HAP-1 (cell line): ENCODE results near the gene MCUB.

ENCODE experiments used
- DNase-seq, 2 experiments: peaks; one replicate each; pipeline ENCODE4 v3.0.0-alpha.2; 2016 to 2020; ENCODE audit warnings: low spot score in 2 of 2
- H3K27me3 ChIP-seq: fragments of 250-450 bp; sonication (Bioruptor Pico); 2 replicates; pipeline ENCODE4 v1.5.1; 2020; ENCODE audit warnings: low read depth, mild to moderate bottlenecking, moderate library complexity
- H3K36me3 ChIP-seq: fragments of 250-450 bp; sonication (Bioruptor Pico); replicated peaks from 2 replicates; pipeline ENCODE4 v1.5.1; 2020; ENCODE audit warnings: mild to moderate bottlenecking
- H3K4me1 ChIP-seq: fragments of 250-450 bp; sonication (Bioruptor Pico); 2 replicates; pipeline ENCODE4 v1.5.1; 2020; ENCODE audit warnings: mild to moderate bottlenecking
- H3K4me3 ChIP-seq: fragments of 250-450 bp; sonication (Bioruptor Pico); 2 replicates; pipeline ENCODE4 v1.5.1; 2020; ENCODE audit warnings: mild to moderate bottlenecking, moderate library complexity
- H3K9me3 ChIP-seq: fragments of 250-450 bp; sonication (Bioruptor Pico); 2 replicates; pipeline ENCODE4 v1.5.1; 2020; ENCODE audit warnings: mild to moderate bottlenecking, moderate library complexity
- in situ Hi-C: fragments of 300-500 bp; cut with MboI; formaldehyde crosslinking; loops from 3 replicates; pipeline ENCODE4 v1.14.3; 2020; ENCODE audit warnings: low sequenced_read_pairs, inconsistent platforms, mixed read lengths

The MCUB gene

DNA sequence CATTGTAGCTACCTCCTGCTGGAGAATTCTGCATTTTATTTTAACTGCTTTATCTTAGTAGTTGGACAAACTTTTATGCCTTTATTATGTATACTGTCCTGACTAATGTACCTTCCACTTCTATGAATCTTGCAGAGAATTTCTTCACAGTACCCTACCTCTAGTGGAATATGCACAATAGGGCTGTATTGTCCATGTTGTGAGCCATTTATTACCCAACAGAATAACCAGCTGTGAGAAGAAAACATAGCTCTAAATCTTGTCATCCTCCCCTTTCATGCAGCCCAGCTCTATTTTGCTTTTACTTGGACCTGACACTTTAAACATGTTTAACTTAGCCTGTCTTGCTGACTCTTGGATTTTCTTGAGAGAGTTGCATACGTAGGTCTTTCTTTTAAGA lies 56.2 kb downstream of the MCUB start:
- in situ Hi-C loops = no loop called here
- no peak overlapping the region for H3K4me3 ChIP-seq
- H3K4me1 ChIP-seq = peaks cover 9% of the 10 kb centered on the region
- DNase-seq = peak; percentile 13 to 31
- no peaks in the 10 kb centered on the region for H3K27me3 ChIP-seq
- H3K36me3 ChIP-seq = no peaks in the 10 kb centered on the region; the same call in 1 of the 2 replicates
- H3K9me3 ChIP-seq = peaks cover 4% of the 10 kb centered on the region; the same call in 1 of the 2 replicates

DNA sequence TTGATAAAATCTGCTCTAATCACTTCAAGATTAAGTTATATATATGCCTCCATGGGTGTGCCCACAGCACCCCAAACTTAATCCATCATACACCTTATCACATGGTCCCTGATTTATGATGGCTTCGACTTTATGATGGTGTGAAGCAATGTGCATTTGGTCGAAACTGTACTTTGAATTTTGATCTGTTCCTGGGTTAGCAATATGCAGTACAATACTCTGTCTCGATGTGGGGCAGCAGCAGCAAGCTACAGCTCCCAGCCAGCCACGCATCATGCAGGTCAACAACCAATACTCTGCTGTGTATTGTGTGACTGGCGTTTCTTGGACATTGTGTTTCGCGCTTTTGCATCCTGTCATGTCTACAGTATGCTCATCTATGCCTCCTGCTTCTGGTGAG lies 62.6 kb downstream of the MCUB start:
- Histone ChIP-seq H3K36me3 (no peaks in the 10 kb centered on the region; the same call in 1 of the 2 replicates), H3K4me3 (no peak overlapping the region), H3K4me1 (no peaks in the 10 kb centered on the region), H3K27me3 (no peaks in the 10 kb centered on the region), H3K9me3 (no peaks in the 10 kb centered on the region)
- DNase-seq = no peak
- in situ Hi-C loops = no loop called here

DNA sequence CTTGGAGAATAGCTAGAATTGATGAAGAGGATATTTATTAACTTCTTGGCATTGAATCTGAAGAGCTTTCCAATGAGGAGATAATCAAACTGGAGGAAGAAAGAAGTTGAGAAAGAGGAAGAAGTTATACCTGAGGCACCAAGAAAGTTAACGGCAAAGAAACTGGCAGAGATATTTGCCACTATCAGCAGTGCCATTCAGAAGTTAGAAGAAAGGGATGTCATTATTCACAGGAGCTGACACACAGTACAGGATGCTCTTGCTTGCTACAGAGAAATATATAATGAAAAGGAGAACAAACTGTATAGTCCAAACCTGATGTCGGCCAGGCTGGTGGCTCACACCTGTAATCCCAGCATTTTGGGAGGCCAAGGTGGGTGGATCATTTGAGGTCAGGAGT lies 64.5 kb downstream of the MCUB start:
- no peak for DNase-seq
- H3K9me3 ChIP-seq = no peaks in the 10 kb centered on the region
- H3K4me3 ChIP-seq = no peak overlapping the region
- H3K36me3 ChIP-seq = no peaks in the 10 kb centered on the region
- in situ Hi-C loops = no loop called here
- H3K4me1 ChIP-seq = no peaks in the 10 kb centered on the region; the same call in 1 of the 2 replicates
- H3K27me3 ChIP-seq = no peaks in the 10 kb centered on the region

DNA sequence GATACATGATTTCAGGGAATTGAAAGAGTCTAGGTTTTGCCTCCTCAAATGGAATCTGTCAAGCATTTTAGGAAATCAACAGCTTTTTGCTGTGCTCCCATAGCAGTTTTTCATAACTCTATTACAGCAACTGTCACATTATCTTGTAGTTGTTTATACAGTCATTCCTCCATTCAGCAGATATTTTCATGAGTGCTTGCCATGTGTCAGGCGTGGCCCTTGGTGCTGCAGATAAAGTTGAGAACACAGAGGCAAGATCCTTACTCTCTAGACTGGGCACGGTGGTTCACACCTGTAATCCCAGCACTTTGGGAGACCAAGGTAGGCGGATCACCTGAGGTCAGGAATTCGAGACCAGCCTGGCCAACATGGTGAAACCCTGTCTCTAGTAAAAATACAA lies 67.3 kb downstream of the MCUB start:
- no peaks in the 10 kb centered on the region for H3K27me3 ChIP-seq
- no peak for DNase-seq
- no peaks in the 10 kb centered on the region for H3K9me3 ChIP-seq
- peaks cover 7% of the 10 kb centered on the region for H3K4me1 ChIP-seq
- no peaks in the 10 kb centered on the region for H3K36me3 ChIP-seq
- no peak overlapping the region for H3K4me3 ChIP-seq
- in situ Hi-C loops = no loop called here

DNA sequence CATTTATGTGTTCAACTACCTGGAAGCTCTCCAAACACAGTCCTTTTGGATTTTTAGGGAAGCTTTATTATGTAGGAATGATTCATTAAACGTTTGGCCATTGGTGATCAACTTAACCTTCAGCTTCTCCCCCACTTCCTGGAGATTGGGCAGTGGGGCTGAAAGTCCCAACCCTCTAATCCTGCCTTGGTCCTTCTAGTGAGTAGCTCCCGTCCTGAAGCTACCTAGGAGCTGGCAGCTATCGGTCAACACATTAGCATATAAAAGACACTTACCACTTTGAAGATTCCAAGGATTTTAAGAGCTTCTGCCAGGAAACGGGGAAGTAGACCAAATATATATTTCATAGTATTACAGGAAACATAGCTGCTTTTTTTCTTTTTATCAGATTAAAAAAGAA lies 69.7 kb downstream of the MCUB start:
- peaks cover 7% of the 10 kb centered on the region for H3K4me1 ChIP-seq
- H3K36me3 ChIP-seq = no peaks in the 10 kb centered on the region
- in situ Hi-C loops = no loop called here
- H3K27me3 ChIP-seq = no peaks in the 10 kb centered on the region
- H3K4me3 ChIP-seq = no peak overlapping the region
- DNase-seq = peak; percentile 20 to 32
- no peaks in the 10 kb centered on the region for H3K9me3 ChIP-seq

DNA sequence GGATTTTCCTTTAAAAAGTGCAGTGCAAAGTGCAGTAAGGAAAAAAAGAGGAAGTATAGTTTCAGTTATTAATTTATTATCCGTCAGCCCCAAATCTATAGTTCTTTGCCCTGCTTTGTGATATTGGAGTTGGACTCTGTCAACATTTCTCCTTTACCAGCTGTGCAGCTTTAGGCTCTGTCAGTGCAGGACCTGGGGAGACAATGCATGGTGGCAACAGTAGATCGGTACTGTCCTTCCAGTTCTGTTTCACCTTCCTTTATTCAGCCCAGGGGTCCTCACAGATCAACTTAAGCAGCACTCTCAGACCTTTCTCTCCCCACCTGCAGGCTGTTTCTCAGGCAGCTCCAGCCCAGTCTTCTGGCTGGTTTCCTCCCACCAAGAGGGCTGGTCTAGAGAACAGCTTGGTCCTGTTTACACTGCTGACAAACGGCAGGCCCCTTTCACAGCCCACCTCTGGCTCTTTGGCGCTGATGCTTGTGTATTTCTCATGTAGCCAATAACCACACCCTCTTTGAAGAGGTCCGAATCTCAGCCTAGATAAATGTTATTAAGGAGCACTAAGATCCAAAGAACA lies 71.6 kb downstream of the MCUB start:
- no peaks in the 10 kb centered on the region for H3K27me3 ChIP-seq
- H3K4me3 ChIP-seq = no peak overlapping the region
- no peaks in the 10 kb centered on the region for H3K9me3 ChIP-seq
- H3K36me3 ChIP-seq = no peaks in the 10 kb centered on the region
- no peak for DNase-seq
- H3K4me1 ChIP-seq = peaks cover 7% of the 10 kb centered on the region
- in situ Hi-C loops = no loop called here

DNA sequence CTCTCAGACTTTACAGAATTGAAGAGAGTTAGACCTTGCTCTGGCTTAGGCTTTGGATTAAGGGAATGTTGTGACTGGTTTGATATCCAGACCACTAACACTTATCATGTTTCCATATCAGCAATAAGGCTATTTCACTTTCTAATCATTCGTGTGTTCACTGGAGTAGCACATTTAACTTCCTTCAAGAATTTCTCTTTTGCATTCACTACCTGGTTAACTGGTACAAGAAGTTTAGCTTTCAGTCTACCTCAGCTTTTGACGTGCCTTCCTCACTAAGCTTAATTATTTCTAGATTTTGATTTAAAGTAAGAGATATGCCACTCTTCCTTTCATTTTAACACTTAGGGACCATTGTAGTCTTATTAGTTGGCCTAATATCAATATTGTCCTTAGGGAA lies 80.6 kb downstream of the MCUB start:
- H3K9me3 ChIP-seq = no peaks in the 10 kb centered on the region; the same call in 1 of the 2 replicates
- peaks cover 19% of the 10 kb centered on the region for H3K4me1 ChIP-seq
- H3K27me3 ChIP-seq = no peaks in the 10 kb centered on the region
- in situ Hi-C loops = no loop called here
- no peaks in the 10 kb centered on the region for H3K36me3 ChIP-seq
- no peak for DNase-seq
- no peak overlapping the region for H3K4me3 ChIP-seq

DNA sequence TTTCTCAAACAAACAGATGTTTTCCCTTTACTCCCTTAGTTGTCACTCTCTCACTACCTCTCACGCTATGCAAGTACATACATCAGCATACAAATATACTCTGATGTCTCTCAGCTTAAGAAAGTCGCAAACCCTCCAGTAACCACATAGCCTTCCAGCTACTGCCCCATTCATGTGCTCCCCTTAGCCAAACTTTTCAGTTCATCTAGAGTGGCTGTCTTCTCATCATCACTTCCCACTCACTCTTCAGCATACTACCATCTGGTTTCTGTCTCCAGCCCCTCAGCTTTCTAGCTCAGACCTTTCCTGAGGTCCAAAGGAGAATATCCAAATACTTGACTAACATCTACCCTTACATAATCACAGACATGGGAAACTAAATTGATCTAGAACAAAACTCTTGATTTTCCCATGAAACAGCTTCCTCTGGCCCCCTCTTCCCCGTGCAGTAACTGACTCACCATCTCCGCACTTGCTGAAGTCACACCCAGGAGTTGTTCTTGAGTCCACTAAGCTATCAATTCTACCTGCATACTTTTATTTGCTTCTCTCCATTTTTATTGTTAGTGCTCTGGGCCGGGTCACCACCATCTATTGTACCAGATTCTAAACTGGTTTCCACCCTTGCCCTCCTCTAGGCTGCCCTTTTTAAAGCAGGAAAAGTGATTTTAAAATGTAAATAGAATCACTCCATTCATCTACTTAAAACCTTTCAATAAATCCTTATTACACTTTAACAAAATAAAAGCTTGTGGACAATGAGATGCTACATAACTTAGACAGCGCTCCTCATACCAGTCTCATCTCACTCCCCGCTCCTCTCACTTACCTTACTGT lies 86.0 kb downstream of the MCUB start:
- Histone ChIP-seq H3K9me3 (no peaks in the 10 kb centered on the region), H3K27me3 (no peaks in the 10 kb centered on the region), H3K4me1 (peaks cover 26% of the 10 kb centered on the region), H3K4me3 (no peak overlapping the region), H3K36me3 (no peaks in the 10 kb centered on the region)
- peak; percentile 48 to 78 for DNase-seq
- in situ Hi-C loops = no loop called here

DNA sequence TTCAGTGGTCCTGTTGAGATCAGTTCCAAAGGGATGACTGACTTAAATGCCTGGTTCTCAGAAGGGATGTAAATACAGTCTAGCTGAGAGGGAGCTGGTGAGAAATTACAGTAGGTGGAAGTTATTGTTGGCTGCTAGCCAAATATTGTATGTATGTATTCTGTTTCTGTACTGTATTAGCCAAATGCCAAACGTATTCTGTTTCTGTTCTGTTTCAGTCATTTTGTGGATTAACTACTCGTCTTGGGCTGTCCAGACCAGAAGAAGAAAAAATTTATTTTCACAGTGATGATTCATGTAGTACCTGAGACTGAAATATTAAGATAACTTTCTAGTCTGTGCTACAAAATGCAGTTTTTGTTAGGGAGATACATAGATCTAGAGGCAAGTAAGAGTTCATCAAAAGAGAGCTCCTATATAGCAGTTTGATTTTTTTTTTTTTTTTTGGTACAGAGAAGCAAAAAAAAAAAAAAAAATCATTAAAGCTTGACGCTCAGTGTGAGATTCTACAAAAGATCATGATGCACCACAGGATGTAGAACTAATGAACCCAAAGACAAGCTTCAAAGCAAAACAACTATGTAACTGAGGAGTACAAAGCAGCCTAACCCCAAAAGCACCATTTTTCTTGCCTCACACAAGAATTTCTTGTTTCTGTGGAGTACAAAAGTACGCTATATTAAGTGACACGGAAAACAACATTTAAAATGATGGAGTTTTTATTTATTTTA lies 88.4 kb downstream of the MCUB start:
- in situ Hi-C loops = no loop called here
- H3K27me3 ChIP-seq = no peaks in the 10 kb centered on the region
- DNase-seq = no peak

DNA sequence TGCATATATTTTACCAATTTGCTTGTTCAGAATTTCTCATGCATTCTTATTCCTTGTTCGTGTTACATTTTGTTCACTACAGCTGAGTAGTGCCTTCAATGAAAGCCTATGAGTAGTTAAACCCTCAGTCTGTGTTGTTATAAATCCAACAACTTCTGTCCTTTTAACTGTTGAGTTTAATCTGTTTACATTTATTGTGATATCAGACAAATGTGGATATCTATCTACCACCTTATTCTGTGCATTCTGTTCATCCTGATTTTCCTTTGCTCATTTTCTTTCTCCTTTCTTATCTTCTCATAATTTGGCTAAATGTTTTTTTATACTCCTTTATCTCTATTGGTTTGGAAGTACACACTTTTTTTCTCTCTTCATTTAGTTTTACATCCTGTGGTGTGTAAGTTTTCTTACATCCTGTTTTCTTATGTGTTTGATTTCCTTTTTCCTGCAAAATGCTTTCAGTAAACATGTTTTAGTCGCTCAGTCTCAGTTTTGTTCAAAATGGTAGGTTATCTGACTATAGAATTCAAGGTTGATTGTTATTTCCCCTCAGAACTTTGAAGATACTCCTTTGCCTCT lies 89.0 kb downstream of the MCUB start:
- no peak for DNase-seq
- H3K4me1 ChIP-seq = peaks cover 16% of the 10 kb centered on the region
- no peaks in the 10 kb centered on the region for H3K27me3 ChIP-seq
- in situ Hi-C loops = no loop called here
- H3K9me3 ChIP-seq = no peaks in the 10 kb centered on the region
- H3K4me3 ChIP-seq = no peak overlapping the region
- no peaks in the 10 kb centered on the region for H3K36me3 ChIP-seq

More for the DNA sequence above, 88.4 kb downstream of the MCUB start:
- Histone ChIP-seq H3K4me1 (peaks cover 16% of the 10 kb centered on the region), H3K36me3 (no peaks in the 10 kb centered on the region), H3K9me3 (no peaks in the 10 kb centered on the region), H3K4me3 (no peak overlapping the region)

DNA sequence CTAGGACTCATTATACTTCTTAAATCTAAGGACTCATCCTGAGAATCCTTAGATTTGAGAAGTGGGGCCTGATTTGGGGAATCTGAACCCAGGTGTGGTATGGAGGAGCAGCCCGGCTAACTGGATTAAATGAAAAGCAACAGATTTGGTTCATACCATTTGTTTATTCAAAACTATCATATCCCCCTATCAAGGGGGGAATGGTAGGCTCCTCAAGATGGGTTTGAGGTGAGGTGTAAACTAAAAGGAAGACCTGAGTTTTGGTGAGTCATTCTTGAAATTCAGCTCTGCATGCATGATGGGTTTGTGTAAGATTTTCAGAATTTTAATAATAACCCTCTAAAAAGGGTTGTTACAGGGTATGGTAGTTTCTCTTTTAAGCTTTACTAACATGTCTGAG lies 89.8 kb downstream of the MCUB start:
- H3K9me3 ChIP-seq = no peaks in the 10 kb centered on the region
- in situ Hi-C loops = no loop called here
- DNase-seq = no peak
- H3K4me1 ChIP-seq = peaks cover 11% of the 10 kb centered on the region
- H3K4me3 ChIP-seq = no peak overlapping the region
- no peaks in the 10 kb centered on the region for H3K36me3 ChIP-seq
- H3K27me3 ChIP-seq = no peaks in the 10 kb centered on the region

DNA sequence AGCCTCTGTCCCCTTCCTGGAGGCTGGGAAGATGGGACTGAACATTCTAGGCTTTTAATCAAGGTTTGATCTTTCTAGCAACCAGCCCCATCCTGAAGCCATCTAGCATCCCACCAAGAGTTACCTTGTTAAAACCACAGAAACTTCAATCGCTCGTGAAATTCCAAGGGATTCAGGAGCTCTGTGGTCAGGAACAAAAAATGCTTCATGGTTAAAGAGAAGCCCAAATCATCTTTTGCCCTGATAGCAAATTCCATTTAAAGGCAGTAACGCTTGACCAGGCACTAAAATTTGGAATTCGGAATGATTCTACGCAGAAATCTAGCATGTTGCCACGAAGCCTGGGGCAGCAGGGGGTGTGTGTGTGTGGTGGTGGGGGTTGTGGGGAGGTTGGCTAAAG lies 95.3 kb downstream of the MCUB start:
- DNase-seq = no peak
- Histone ChIP-seq H3K4me1 (peaks cover 10% of the 10 kb centered on the region), H3K9me3 (no peaks in the 10 kb centered on the region), H3K4me3 (no peak overlapping the region), H3K27me3 (no peaks in the 10 kb centered on the region), H3K36me3 (no peaks in the 10 kb centered on the region)
- in situ Hi-C loops = no loop called here

DNA sequence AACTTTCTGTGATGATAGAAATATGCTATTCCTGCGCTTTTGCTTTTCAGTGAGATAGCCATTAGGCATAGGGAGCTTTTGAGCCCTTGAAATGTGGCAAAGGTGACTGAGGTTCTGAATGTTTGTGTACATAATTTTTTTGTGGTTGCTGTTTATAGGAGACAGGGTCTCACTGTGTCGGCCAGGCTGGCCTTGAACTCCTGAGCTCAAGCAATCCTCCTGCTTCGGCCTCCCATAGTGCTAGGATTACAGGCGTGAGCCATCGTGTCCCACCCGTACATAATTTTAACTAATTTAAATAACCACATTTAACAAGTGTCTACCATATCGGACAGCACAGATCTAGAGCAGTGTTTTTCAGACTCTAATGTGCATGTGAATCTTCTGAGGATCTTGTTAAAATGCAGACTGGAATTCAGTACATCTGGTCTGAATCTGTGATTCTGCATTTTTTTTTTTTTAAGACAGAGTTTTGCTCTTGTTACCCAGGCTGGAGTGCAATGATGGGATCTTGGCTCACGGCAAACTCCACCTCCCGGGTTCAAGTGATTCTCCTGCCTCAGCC lies 97.9 kb downstream of the MCUB start:
- Histone ChIP-seq H3K36me3 (no peaks in the 10 kb centered on the region), H3K9me3 (no peaks in the 10 kb centered on the region), H3K4me3 (no peak overlapping the region), H3K27me3 (no peaks in the 10 kb centered on the region), H3K4me1 (peaks cover 20% of the 10 kb centered on the region)
- in situ Hi-C loops = no loop called here
- DNase-seq = no peak
